Testis (tissue), 2 donors: ENCODE data around the gene CXorf38.

ENCODE experiments used
- CTCF ChIP-seq, 3 experiments: fragments of 450-650 bp in 2 of 3; fragments of 200-600 bp in 1 of 3; sonication (generic) in 1 of 3; IDR thresholded peaks; one replicate each; pipeline ENCODE4 v1.5.1; 2016 to 2019; ENCODE audit warnings: antibody characterized with exemption in 3 of 3, mild to moderate bottlenecking in 2 of 3, moderate library complexity in 1 of 3
- POLR2A ChIP-seq: fragments of 450-650 bp; IDR thresholded peaks from one replicate; pipeline ENCODE4 v1.6.1; 2017; ENCODE audit warnings: antibody characterized with exemption, mild to moderate bottlenecking, moderate library complexity

DNA sequence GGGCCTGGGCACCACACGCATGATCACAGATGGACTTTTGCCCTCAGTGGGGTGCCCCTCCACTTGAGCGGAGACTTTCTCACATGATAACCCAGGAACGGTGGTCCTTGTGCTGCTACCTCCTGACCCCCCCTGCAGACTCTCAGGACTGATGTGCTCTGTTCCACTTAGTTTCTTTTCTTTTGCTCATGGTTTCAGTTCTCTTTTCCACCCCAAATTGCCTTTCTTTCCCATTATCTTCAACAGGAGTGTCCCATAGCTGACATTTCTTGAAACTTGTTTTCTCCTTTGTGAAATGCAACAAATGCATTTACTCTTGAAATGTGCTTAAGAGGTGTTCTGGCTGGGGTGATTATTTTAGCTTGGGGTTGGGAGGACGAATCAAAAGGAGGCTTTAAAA, 15.2 kb downstream of the CXorf38 start:
- TF ChIP-seq POLR2A, result no peak
- no peak for TF ChIP-seq CTCF (IDR thresholded peaks at IDR 0.05)
